Caco-2 (cell line): ENCODE results near the gene NECTIN2. TPM values are rescaled to one million over a fixed set of nuclear protein-coding genes. Genes with fewer than 3 reads are reported as not detected.

ENCODE experiments used
- BruUV-seq: library from RNA; stranded (reverse); fragments of 400-500 nt; replicated peaks from 2 replicates; lab custom pipeline; 2021; lab: Mats Ljungman, UMichigan
- CTCF ChIA-PET: fragments of 300-600 bp; sonication (Branson Sonifier 250); formaldehyde crosslinking; loops from one replicate; lab custom pipeline; 2022; ENCODE audit warnings: antibody characterized with exemption; lab: Charles Lee
- POLR2A ChIA-PET: fragments of 300-600 bp; sonication (Branson Sonifier 250); formaldehyde crosslinking; loops from one replicate; lab custom pipeline; 2022; ENCODE audit warnings: antibody characterized with exemption; lab: Charles Lee
- DNase-seq, 2 experiments: peaks; one replicate each; pipeline versions ENCODE4 v3.0.0 to v3.0.0-alpha.2; 2020 to 2022
- H3K27me3 ChIP-seq: replicated peaks from 2 replicates; pipeline ENCODE4 v1.6.0; 2011; ENCODE audit warnings: low read length; ENCODE audit not compliant: control insufficient read depth, insufficient read depth
- H3K36me3 ChIP-seq: 2 replicates; pipeline ENCODE4 v1.5.1; 2011; ENCODE audit warnings: low read length; ENCODE audit not compliant: control insufficient read depth, insufficient read depth
- H3K4me1 ChIP-seq: fragments of 250-450 bp; sonication (Bioruptor Pico); 2 replicates; pipeline ENCODE4 v1.5.1; 2020; ENCODE audit warnings: mild to moderate bottlenecking
- H3K4me3 ChIP-seq: 2 replicates; pipeline ENCODE4 v1.5.1; 2011; ENCODE audit warnings: low read depth, mild to moderate bottlenecking, control low read depth, low read length
- H3K9me3 ChIP-seq: fragments of 250-450 bp; sonication (Bioruptor Pico); 2 replicates; pipeline ENCODE4 v1.5.1; 2020; ENCODE audit warnings: mild to moderate bottlenecking, moderate library complexity
- H3K27ac Mint-ChIP-seq: one replicate; pipeline ENCODE4 v1.8.0; 2022; ENCODE audit warnings: mixed read lengths; ENCODE audit not compliant: unreplicated experiment
- H3K27me3 Mint-ChIP-seq: one replicate; pipeline ENCODE4 v1.8.0; 2022; ENCODE audit warnings: mixed read lengths; ENCODE audit not compliant: insufficient read depth, unreplicated experiment
- H3K36me3 Mint-ChIP-seq: one replicate; pipeline ENCODE4 v1.8.0; 2022; ENCODE audit warnings: mild to moderate bottlenecking, mixed read lengths; ENCODE audit not compliant: insufficient read depth, unreplicated experiment
- H3K4me1 Mint-ChIP-seq: one replicate; pipeline ENCODE4 v1.8.0; 2022; ENCODE audit warnings: low read depth, mixed read lengths; ENCODE audit not compliant: unreplicated experiment
- H3K4me3 Mint-ChIP-seq: one replicate; pipeline ENCODE4 v1.8.0; 2022; ENCODE audit warnings: mild to moderate bottlenecking, moderate library complexity, mixed read lengths; ENCODE audit not compliant: unreplicated experiment
- H3K9me3 Mint-ChIP-seq: one replicate; pipeline ENCODE4 v1.8.0; 2022; ENCODE audit warnings: mixed read lengths; ENCODE audit not compliant: unreplicated experiment
- CTCF ChIP-seq, 2 experiments: fragments of 200-600 bp in 1 of 2; IDR thresholded peaks; 1 replicate in 1 of 2; 2 replicates in 1 of 2; pipeline versions ENCODE4 v1.5.1 to v1.8.0; 2011 to 2022; ENCODE audit warnings: antibody characterized with exemption in 1 of 2, control low read depth in 1 of 2, inconsistent platforms in 1 of 2, low read depth in 1 of 2, low read length in 1 of 2, mild to moderate bottlenecking in 1 of 2, moderate library complexity in 1 of 2; ENCODE audit not compliant: insufficient read depth in 1 of 2, severe bottlenecking in 1 of 2, unreplicated experiment in 1 of 2
- intact Hi-C: fragments of 100-400 bp; cut with micrococcal nuclease; formaldehyde crosslinking; loops from one replicate; pipeline ENCODE4 v1.10.0; 2022; ENCODE audit not compliant: unreplicated experiment
- total RNA-seq: library from RNA; stranded (reverse); gene quantifications from 2 replicates; pipeline ENCODE4 v1.2.3, GENCODE V29; 2022

Gene NECTIN2
- total RNA-seq, 1 experiment from 2014 or later = 258 TPM

DNA sequence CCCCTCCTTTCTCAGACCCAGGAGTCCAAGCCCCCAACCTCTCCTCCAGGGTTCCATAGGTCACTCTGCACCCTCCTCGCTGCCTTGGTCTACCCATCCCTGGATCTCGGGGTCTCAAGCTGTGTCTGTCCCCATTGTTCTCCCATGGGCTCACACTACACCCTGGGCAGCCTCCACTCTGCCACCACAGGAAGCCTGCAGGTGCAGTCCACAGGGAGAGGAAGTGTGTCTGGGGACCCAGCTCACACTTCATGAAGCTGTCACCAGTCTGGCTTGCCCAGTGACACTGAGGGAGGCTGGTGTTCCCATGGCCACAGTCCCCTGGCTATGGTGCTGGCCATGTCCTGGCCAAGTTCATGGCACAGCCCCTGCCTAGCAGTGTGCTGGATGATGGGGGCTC lies 5.3 kb downstream of the NECTIN2 start:
- CTCF ChIA-PET = no interaction called here
- H3K4me1 ChIP-seq = peaks cover 30% of the 10 kb centered on the region

DNA sequence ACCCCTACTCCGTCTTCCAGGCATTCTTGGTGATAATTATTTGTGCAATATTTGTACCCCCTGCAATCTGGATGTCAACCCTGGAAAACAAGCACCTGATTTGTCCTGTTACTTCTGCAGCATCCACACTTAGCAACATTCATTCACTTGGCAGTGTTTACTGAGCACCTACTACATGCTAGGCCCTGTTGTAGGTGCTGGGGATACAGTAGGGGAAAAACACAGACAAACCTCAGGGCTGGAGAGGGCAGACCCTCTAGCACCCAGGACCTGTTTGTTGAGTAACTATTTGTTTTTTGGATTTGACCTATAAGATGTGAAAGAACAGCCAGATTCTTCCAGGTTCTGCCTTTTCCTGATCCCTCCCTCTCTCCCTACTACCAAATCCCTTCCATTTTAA lies 9.5 kb downstream of the NECTIN2 start:
- Histone ChIP-seq H3K36me3 (peaks cover 4% of the 10 kb centered on the region; the same call in 1 of the 2 replicates), H3K9me3 (no peaks in the 10 kb centered on the region), H3K27me3 (no peaks in the 10 kb centered on the region), H3K4me1 (peaks cover 5% of the 10 kb centered on the region), H3K4me3 (no peak overlapping the region)
- Mint-ChIP-seq H3K4me3 (no peak overlapping the region), H3K9me3 (no peaks in the 10 kb centered on the region), H3K27ac (no peak overlapping the region), H3K4me1 (peaks cover 23% of the 10 kb centered on the region), H3K36me3 (peaks cover 88% of the 10 kb centered on the region), H3K27me3 (no peaks in the 10 kb centered on the region)
- ChIA-PET CTCF (no interaction called here), POLR2A (no interaction called here)
- intact Hi-C loops = no loop called here
- no peak for TF ChIP-seq CTCF (IDR thresholded peaks at IDR 0.05; ENCODE audit: insufficient read depth in 1 of 2, low read depth in 1 of 2, low read length in 1 of 2, severe bottlenecking in 1 of 2, unreplicated experiment in 1 of 2)
- DNase-seq = no peak
- BruUV-seq = TSS peak; percentile 10

More for the DNA sequence above, 5.3 kb downstream of the NECTIN2 start:
- Histone ChIP-seq H3K4me3 (no peak overlapping the region), H3K27me3 (no peaks in the 10 kb centered on the region), H3K9me3 (no peaks in the 10 kb centered on the region), H3K36me3 (peaks cover 4% of the 10 kb centered on the region; the same call in 1 of the 2 replicates)
- Mint-ChIP-seq H3K27me3 (no peaks in the 10 kb centered on the region), H3K9me3 (no peaks in the 10 kb centered on the region), H3K4me1 (peaks cover 34% of the 10 kb centered on the region), H3K27ac (peak overlapping the region; percentile 70), H3K36me3 (peaks cover 72% of the 10 kb centered on the region), H3K4me3 (no peak overlapping the region)
- TF ChIP-seq CTCF (IDR thresholded peaks at IDR 0.05; ENCODE audit: insufficient read depth in 1 of 2, low read depth in 1 of 2, low read length in 1 of 2, severe bottlenecking in 1 of 2, unreplicated experiment in 1 of 2) = no peak
- intact Hi-C loops = no loop called here
- POLR2A ChIA-PET = no interaction called here
- DNase-seq = no peak
- BruUV-seq = no TSS peak

DNA sequence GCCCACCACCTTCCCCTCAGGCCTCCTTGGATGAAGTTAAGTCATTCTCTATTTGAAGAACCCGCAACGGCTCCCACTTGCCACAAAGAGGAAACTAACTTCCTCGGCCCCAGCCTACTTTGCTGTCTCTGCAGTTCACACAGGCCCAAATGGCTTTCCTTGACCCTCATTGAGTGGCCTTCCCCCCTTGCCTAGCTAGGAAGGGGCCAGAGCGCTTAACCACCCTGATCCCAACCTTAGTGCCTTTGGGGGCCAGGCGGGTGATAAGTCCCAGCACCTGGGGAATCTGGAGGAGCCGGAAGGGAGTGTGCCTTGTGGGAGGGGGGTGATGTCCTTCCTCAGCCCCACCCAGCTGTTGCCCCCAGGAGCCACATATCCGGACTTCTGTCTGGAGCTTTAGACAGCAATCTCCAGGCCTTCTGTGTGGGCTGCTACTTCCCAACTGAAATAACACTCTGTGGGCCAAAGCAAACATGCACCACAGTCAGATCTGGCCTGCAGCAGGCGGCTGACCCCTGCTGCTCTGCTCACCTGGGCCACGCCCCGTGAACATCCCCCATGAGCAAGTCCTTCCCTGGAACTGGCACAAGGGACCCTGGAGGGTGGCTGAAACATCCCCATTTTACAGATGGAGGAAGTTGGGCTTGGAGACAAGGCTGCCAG lies 10.5 kb downstream of the NECTIN2 start:
- Histone ChIP-seq H3K27me3 (no peaks in the 10 kb centered on the region), H3K9me3 (no peaks in the 10 kb centered on the region), H3K4me3 (no peak overlapping the region), H3K36me3 (peaks cover 1% of the 10 kb centered on the region; the same call in 1 of the 2 replicates), H3K4me1 (peaks cover 3% of the 10 kb centered on the region; the same call in 1 of the 2 replicates)
- Mint-ChIP-seq H3K9me3 (no peaks in the 10 kb centered on the region), H3K27ac (peak overlapping the region; percentile 76), H3K36me3 (peaks cover 88% of the 10 kb centered on the region), H3K4me3 (no peak overlapping the region), H3K4me1 (peaks cover 17% of the 10 kb centered on the region), H3K27me3 (no peaks in the 10 kb centered on the region)
- TF ChIP-seq CTCF (IDR thresholded peaks at IDR 0.05; ENCODE audit: insufficient read depth in 1 of 2, low read depth in 1 of 2, low read length in 1 of 2, severe bottlenecking in 1 of 2, unreplicated experiment in 1 of 2) = no peak
- intact Hi-C loops = no loop called here
- no peak for DNase-seq
- no TSS peak for BruUV-seq
- ChIA-PET CTCF (no interaction called here), POLR2A (interaction anchor here (0.6 kb wide), 1 partner anchor 10 kb away, joined by 3 read pairs; the partner anchor contains the start of gene NECTIN2)
